ENCODE data around the gene PTPN13. TPM values are rescaled to one million over a fixed set of nuclear protein-coding genes. Genes with fewer than 3 reads are reported as not detected.

Gene PTPN13
- polyA plus RNA-seq, 1 experiment: 19.4 TPM

DNA sequence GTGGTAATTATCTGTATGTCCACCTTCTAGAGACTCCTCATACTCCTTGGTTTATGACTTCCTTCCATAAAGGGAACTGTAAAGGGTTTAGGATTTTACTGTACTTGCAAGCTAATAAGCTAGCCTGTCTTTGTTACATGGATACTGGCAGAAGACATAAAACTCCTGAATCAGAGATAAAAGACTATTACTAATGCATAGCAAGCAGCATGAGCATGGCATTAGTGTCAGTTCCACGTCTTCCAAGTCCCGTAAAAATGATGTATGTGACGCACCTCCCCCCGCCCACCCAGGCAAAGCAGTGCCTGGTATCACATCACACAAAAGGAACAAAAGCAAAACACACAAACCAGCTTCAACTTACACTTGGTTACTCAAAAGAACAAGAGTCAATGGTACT is 184.1 kb downstream of the PTPN13 start:
- TF ChIP-seq, protein P1, sequence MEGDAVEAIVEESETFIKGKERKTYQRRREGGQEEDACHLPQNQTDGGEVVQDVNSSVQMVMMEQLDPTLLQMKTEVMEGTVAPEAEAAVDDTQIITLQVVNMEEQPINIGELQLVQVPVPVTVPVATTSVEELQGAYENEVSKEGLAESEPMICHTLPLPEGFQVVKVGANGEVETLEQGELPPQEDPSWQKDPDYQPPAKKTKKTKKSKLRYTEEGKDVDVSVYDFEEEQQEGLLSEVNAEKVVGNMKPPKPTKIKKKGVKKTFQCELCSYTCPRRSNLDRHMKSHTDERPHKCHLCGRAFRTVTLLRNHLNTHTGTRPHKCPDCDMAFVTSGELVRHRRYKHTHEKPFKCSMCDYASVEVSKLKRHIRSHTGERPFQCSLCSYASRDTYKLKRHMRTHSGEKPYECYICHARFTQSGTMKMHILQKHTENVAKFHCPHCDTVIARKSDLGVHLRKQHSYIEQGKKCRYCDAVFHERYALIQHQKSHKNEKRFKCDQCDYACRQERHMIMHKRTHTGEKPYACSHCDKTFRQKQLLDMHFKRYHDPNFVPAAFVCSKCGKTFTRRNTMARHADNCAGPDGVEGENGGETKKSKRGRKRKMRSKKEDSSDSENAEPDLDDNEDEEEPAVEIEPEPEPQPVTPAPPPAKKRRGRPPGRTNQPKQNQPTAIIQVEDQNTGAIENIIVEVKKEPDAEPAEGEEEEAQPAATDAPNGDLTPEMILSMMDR (IDR thresholded peaks at IDR 0.05; ENCODE audit: insufficient read depth, low read depth, low read length): no peak
- Histone ChIP-seq H3K4me3 (ENCODE audit: low read depth, low read length) (no peak overlapping the region), H3K27me3 (ENCODE audit: control insufficient read depth, insufficient read depth, low read length) (no peaks in the 10 kb centered on the region), H3K36me3 (ENCODE audit: control insufficient read depth, insufficient read depth, low read length) (peaks cover 6% of the 10 kb centered on the region)
- ChIA-PET CTCF (interaction anchor here (0.6 kb wide), 1 partner anchor 282 kb away, joined by 3 read pairs; no protein-coding TSS in a partner anchor), POLR2A (no interaction called here)
- no peak for DNase-seq (ENCODE audit: low read depth)

DNA sequence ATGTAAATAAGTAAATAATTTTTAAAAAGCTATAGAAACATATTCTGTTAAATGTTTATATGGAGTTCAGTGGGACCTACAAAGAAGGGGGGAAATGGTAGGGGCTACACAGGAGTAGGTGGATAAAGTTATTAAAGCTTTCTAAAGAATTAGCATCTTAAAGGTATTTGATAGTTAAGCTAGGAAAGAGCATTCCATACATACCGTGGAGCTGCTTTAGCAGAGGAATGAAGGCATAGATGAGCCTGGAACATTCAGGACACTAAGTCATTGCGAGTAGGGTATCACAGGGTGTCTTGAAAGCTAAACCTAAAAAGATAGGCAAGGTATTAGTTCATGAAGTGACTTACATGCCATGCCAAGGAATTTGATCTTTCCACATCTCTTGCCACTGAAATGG is 194.7 kb downstream of the PTPN13 start:
- CTCF ChIA-PET: interaction anchor here (1.4 kb wide), 1 partner anchor 9 kb away, joined by 5 read pairs; no protein-coding TSS in a partner anchor
- H3K4me3 ChIP-seq (ENCODE audit: low read depth, low read length): no peak overlapping the region
- peaks cover 12% of the 10 kb centered on the region for H3K36me3 ChIP-seq (ENCODE audit: control insufficient read depth, insufficient read depth, low read length)
- no peaks in the 10 kb centered on the region for H3K27me3 ChIP-seq (ENCODE audit: control insufficient read depth, insufficient read depth, low read length)
- no peak for DNase-seq (ENCODE audit: low read depth)
- POLR2A ChIA-PET: no interaction called here
- TF ChIP-seq, protein P1 (IDR thresholded peaks at IDR 0.05; ENCODE audit: insufficient read depth, low read depth, low read length): no peak

GRCh38 chr4:86791126-86791525 is 197.0 kb downstream of the PTPN13 start:
- CTCF ChIA-PET: interaction anchor here (1.2 to 1.5 kb wide), 2 partner anchors 11 to 112 kb away, joined by 3 to 4 read pairs; no protein-coding TSS in a partner anchor
- POLR2A ChIA-PET: no interaction called here
- DNase-seq (ENCODE audit: low read depth): no peak

DNA sequence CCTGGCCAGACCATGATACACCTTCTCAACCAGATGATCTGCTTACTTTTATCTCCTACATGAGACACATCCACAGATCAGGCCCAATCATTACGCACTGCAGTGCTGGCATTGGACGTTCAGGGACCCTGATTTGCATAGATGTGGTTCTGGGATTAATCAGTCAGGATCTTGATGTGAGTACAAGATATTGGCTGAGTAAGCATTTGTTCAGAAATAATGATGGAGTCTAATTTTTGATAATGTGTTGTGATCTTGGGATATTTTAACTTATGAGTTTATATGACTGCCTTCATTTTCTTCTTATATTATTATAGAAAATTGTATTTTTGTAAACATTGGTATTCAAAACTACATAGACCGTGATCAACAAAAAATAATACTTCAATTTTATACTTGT is 215.7 kb downstream of the PTPN13 start:
- CTCF ChIA-PET: no interaction called here
- H3K27me3 ChIP-seq (ENCODE audit: control insufficient read depth, insufficient read depth, low read length): no peaks in the 10 kb centered on the region
- no peak for DNase-seq (ENCODE audit: low read depth)
- TF ChIP-seq, protein P1 (IDR thresholded peaks at IDR 0.05; ENCODE audit: insufficient read depth, low read depth, low read length): no peak
- no peak overlapping the region for H3K4me3 ChIP-seq (ENCODE audit: low read depth, low read length)
- POLR2A ChIA-PET: no interaction called here
- H3K36me3 ChIP-seq (ENCODE audit: control insufficient read depth, insufficient read depth, low read length): peaks cover 13% of the 10 kb centered on the region

More at GRCh38 chr4:86791126-86791525, 197.0 kb downstream of the PTPN13 start:
- Histone ChIP-seq H3K36me3 (ENCODE audit: control insufficient read depth, insufficient read depth, low read length) (peaks cover 12% of the 10 kb centered on the region), H3K27me3 (ENCODE audit: control insufficient read depth, insufficient read depth, low read length) (no peaks in the 10 kb centered on the region), H3K4me3 (ENCODE audit: low read depth, low read length) (no peak overlapping the region)
- TF ChIP-seq, protein P1 (IDR thresholded peaks at IDR 0.05; ENCODE audit: insufficient read depth, low read depth, low read length): 0 out of 2 replicates have a peak, but pooled peaks have one; percentile 7

GRCh38 chr4:86810847-86811246 is 216.7 kb downstream of the PTPN13 start:
- TF ChIP-seq, protein P1 (IDR thresholded peaks at IDR 0.05; ENCODE audit: insufficient read depth, low read depth, low read length): no peak
- no peaks in the 10 kb centered on the region for H3K27me3 ChIP-seq (ENCODE audit: control insufficient read depth, insufficient read depth, low read length)
- ChIA-PET CTCF (no interaction called here), POLR2A (no interaction called here)
- DNase-seq (ENCODE audit: low read depth): no peak
- H3K36me3 ChIP-seq (ENCODE audit: control insufficient read depth, insufficient read depth, low read length): peaks cover 14% of the 10 kb centered on the region
- H3K4me3 ChIP-seq (ENCODE audit: low read depth, low read length): no peak overlapping the region
